Stimulated activated CD4-positive, alpha-beta T cell treated with anti-CD3 and anti-CD28 coated beads, Interleukin-12 subunit alpha, Interleukin-12 subunit beta, amount 100 ng/mL, for 48 hours (primary cell): Measurements from ENCODE around the gene INHBC.
"Not testable (repeated sequence)": the region's sequence is repeated elsewhere in the genome, so short reads cannot be mapped to it uniquely, and the experiment has no call there.

Source experiments
- DNase-seq, 3 donors: peaks; one replicate each; pipeline ENCODE4 v3.0.0-alpha.2; 2020; ENCODE audit warnings: low read depth in 2 of 3, low spot score in 1 of 3

Gene INHBC

DNA sequence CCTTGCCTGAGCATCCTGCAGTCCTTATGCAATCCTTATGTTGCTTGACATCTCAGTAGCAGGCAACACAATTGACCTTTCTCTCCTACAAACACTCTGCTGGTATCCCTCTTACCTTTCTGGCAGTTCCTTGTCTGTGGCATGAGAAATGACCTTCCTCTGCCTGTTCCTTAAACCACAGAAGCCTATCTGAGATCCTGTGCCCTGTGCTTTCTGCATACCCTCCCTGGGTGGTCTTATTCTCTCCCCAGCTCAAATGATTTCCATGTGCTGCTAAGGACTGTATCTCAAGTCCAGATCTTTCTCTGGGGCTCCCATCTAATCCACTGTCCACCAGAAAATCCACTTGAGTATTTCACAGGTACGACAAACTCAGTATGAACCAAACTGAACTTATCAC lies 47.1 kb downstream of the INHBC start:
- no peak for DNase-seq

DNA sequence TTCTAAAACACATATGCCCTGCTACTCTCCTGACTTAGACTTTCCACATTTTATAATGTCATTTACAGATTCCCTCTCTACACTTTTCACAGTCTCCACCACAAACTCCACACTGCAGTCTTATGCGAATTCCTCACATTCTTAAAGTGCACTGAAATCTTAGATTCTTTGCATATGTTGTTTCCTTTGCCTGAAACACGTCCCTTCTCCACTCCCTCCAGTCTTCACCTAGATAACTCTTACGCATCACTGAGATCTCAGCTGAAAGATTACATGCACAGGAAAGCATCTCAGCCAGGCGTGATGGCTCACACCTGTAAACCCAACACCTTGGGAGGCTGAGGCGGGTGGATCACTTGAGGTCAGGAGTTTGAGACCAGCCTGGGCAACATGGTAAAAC lies 48.9 kb downstream of the INHBC start:
- no peak for DNase-seq

- DNase-seq = no peak
Observed at GRCh38 chr12:57485695-57486094, 51.1 kb downstream of the INHBC start.

- DNase-seq = no peak
Observed at GRCh38 chr12:57487055-57487596, 52.5 kb downstream of the INHBC start.

DNA sequence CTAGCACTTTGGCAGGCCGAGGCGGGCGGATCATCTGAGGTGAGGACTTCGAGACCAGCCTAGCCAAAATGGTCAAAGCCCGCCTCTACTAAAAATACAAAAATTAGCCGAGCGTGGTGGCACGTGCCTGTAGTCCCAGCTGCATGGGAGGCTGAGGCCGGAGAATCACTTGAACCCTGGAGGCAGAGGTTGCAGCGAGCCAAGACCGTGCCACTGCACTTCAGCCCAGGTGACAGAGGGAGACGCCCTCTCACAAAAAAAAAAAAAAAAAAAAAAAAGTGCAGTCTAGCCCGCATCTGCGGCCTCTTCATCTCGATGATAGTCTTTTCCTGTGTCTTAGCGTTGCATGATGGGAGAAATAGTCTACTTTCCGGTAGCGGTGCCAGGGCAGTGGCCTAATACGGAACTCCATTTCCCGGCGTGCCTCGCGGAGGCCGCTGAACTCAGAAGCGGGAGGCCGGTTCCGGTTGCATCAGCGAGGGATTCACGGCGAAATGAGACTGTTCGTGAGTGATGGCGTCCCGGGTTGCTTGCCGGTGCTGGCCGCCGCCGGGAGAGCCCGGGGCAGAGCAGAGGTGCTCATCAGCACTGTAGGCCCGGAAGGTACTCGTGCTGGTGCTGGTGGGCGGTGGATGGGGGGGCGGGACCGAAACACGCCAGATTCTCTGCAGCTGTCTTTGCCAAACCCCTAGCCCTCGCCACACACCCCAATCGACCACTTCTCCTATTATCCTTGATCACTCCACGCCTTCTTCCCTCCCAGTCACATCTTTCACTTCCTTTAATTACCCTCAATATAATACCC lies 53.2 kb downstream of the INHBC start, which contains the start of gene MARS1:
TSS of gene MARS1 (plus strand) at position 472 of the 805 bp plus-strand sequence. CDS start at position 495, 23 bp downstream.
- peak; percentile 86 to 91 (median 90) for DNase-seq

DNA sequence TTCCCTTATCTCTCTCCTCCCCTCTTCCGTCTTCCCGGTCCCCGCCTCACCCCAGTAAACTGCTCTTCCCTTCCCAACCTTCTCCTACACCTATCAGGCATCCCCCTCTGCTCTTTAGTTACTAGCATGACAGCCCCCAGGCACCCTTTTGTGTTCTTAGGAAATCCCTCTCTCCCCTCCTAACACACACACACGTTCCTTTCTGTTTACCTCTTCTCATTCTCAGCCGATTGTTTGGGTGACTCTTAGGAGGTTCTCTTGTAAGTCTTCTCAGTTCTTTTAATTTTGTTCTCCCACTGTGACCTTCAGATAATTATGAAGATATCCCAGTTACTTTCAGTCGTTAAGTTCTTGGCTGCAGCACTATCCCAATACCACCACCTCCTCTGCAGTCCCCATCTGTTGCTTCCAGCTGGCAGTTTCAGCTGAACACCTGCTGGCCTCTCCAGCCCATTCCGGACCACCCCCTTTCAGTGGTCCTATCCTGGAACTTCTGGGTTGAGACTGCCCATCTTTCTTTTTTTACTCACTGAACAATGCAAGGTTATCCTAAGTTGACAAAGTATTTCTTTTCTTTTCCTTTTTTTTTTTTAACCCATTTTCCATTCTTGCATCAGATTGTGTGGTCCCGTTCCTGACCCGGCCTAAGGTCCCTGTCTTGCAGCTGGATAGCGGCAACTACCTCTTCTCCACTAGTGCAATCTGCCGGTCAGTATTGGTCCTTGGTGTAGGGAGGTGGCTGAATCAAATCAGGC lies 54.0 kb downstream of the INHBC start:
- no peak for DNase-seq

DNA sequence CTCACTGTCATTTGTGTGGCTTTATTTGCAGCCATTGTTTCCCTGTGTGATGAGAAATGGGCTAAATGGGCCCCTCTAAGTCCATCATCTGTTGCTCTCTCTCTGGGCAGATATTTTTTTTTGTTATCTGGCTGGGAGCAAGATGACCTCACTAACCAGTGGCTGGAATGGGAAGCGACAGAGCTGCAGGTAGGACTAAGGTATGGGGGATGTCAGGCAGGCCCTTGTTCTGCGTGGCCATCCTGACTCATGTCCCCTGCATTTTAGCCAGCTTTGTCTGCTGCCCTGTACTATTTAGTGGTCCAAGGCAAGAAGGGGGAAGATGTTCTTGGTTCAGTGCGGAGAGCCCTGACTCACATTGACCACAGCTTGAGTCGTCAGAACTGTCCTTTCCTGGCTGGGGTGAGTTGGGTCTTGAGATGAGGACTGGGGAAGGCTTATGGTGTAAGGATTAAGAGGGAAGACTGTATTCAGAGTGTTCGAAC lies 54.6 kb downstream of the INHBC start:
- no peak for DNase-seq

- no peak for DNase-seq
Observed at GRCh38 chr12:57490126-57490525, 55.5 kb downstream of the INHBC start.

GRCh38 chr12:57491393-57492280 lies 57.1 kb downstream of the INHBC start:
- DNase-seq = no peak

GRCh38 chr12:57495051-57495701 lies 60.6 kb downstream of the INHBC start:
- not testable (repeated sequence) for DNase-seq

DNA sequence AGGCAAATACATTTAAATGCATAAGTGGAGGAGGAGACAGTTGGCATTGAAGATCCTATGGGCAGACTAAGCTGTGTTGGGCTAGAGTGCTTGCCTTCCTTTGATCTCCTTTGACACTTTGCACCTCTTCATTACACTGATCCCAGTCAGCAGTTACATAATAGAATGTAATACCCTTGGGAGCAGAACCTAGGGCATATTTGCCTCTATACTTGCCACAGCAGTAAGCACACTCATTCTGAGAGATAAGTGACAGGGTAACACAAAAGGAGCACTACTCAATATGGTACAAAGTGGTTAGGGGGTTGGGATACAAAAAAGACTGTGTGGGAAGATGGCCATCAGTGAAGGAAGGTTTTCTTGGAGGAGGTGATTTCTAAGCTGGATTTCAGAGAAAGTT lies 62.2 kb downstream of the INHBC start:
- no peak for DNase-seq

DNA sequence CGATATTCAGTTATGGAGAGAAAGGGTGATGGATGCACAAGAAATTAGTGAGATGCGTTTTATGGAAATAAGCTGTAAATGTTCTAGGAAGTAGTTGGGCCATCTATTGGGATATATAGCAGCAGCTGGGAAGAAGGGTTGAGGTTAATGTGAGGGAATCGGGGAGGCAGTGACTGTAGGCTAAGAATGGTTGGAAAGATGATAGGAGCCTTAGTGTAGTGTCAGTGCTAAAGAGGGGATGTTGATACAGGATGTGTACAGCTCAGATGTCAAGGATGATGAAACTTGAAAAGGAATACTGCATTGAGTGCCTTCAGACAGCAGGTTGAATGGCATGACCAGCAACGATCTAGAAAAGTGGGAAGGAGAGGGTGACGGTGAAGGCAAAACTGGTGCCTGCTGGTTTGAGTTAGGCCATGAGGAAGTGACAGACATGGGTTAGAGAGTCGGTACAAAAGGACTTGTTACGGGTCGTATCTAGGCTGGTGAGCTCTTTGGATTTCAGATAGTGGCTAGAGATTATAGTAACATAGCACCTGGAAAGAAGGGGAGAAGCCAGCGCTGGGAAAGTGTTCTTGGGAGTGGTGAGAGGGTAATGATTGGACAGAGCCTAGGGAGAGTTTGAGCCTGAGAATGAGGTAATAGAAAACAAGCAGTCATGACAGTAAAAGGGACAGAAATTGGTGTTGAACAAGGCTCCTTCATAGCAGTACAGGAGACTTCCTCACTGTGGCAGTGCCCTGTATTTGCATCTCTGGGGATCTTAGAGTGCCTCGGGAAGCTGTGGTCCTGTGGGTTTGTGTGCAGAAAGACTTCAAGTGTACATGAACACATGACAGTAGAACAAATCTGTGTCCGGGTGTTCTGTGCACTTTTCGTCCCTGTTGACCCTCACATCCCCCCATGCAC lies 62.9 kb downstream of the INHBC start:
- DNase-seq = no peak

- DNase-seq = no peak
Observed at GRCh38 chr12:57498132-57498502, 63.5 kb downstream of the INHBC start.

DNA sequence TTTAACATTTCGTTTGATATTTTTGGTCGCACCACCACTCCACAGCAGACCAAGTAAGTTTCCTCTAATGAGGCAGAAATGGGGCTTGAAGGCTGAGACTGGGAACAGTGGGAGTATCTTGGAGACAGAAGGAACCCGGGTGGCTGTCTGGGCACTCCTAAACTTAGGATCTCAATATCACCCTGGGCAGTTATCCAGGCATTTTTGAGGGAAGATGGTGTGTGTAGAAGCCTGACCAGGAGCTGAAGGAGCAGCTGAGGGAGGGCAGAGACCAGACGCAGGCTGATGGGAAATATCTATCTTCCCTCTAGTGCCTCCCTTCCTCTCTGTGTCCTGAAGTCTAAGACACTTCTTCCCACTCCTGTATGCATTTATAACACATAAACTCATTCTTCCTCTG lies 64.0 kb downstream of the INHBC start:
- DNase-seq = no peak

DNA sequence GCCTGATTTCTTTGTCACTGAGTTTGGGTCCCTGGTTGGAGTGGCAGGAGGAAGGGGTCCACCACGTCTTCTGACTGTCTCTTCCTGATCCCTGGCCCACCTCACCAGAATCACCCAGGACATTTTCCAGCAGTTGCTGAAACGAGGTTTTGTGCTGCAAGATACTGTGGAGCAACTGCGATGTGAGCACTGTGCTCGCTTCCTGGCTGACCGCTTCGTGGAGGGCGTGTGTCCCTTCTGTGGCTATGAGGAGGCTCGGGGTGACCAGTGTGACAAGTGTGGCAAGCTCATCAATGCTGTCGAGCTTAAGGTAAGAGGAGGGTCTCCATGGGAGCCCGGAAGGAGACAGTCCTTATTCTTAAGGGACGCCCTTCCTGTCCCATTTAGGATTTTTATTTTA lies 65.6 kb downstream of the INHBC start:
- DNase-seq = no peak
